GM12892 (cell line): Measurements from ENCODE around the gene MYBBP1A.
"Not testable (repeated sequence)": the region's sequence is repeated elsewhere in the genome, so short reads cannot be mapped to it uniquely, and the experiment has no call there.

Source experiments
- POLR2A ChIP-seq: IDR thresholded peaks from 2 replicates; pipeline ENCODE4 v1.6.1; 2011; ENCODE audit warnings: low read depth, low read length, control low read depth
- POLR2AphosphoS5 ChIP-seq: IDR thresholded peaks from 2 replicates; pipeline ENCODE4 v1.6.1; 2011; ENCODE audit warnings: low read depth, low read length, control low read depth
- TAF1 ChIP-seq: IDR thresholded peaks from 2 replicates; pipeline ENCODE4 v1.6.1; 2011; ENCODE audit warnings: low read depth, mild to moderate bottlenecking, control low read depth, low read length, borderline replicate concordance

GRCh38 chr17:4604736-4605135 lies 49.6 kb upstream of the MYBBP1A start:
- TF ChIP-seq POLR2AphosphoS5, POLR2A, TAF1: not testable (repeated sequence)
